Measurements from ENCODE around the gene OR2Y1.
A peak's percentile ranks its signal among the peaks of the same experiment; 100 is the strongest.
"Not testable (repeated sequence)": the region's sequence is repeated elsewhere in the genome, so short reads cannot be mapped to it uniquely, and the experiment has no call there.

The OR2Y1 gene

DNA sequence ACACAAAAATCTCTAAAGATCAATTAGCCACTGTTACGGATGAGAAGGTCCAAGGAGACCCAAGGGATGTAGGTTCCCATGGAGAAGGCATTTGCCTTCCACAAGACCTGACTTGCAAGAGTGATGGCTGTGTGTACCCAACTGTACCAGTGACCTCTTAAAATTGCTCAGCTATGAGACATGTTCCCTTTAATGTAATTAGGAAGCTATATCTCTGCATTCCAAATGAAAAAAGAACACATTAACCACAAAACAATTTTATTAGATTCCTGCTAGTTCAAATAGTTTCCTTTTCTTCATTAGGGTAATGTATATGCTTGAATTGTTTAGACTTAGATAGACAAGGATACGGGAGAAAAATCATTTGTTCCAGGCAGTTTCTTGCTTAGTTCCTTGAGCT lies 3.3 kb downstream of the OR2Y1 start:
- DNase-seq, result no peak

DNA sequence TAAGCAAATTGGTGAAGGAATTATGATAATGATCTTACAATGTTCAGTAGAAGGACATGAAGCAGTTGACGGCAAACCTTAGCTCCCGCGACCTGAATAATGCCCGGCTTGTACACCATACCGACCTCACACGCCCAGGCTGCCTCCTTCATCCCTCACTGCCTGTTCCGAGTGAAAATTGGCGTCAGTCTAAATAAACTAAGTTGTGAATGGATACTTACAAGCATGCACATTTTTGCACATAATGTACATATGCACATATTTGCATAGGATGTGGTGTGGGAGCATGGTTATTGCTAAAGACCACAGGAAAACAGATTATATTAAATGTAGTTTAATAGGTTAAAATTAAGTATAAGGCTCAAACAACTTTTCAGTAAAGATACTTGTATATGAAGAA lies 14.9 kb downstream of the OR2Y1 start:
- DNase-seq, result no peak

DNA sequence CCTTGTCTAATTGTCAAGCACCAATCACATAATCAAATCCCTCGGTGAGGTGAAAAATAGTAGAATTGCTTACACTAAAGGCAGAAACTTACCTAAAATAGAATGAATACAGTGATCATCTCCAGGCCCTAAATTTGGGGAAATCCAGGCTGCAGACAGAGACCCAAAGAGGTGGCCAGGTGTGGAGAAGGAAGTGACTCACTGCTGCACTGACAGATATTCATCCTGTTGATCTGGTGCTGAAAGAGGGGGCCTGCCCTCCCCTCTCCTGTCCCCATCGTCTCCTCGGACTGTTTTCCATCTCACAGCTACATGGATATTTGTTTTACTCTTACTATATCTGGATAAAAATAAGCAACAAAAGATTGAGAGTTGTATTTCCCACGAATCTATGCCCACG lies 15.9 kb downstream of the OR2Y1 start:
- no peak for DNase-seq

DNA sequence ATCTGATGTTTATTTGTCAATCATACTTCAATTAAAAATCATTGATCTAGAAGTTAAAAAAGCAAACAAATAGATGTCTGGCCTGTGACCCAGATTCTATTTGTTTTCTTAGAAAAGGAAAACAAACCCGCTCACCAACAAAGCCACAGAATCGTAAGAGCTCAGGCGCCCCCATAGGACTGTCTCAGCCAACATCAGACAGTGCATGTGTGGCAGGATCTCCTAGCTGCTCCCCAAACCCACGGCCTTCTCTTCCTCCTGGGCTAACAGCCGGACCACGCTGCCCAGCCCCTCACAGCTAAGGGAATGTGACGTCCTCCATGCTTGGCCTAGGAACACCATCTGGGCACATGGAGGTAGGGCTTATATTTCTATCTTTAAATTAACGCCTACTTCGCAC lies 19.4 kb downstream of the OR2Y1 start:
- DNase-seq, result no peak

DNA sequence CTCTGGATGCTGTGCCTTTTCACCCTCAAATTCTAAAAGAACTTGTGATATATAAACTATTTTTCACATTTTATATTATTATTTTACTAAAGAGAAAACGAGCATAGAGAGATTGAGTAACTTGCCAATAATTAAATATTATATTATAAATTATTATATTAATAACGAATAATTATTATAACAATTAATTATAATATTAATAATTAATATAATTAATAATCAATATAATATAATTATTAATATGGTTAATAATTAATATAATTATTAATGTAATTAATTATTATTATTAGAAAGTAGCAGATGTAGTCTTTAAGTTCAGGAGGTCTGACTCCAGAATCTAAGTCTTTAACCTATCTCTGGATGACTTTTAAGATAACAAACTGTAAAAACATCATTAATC lies 20.1 kb downstream of the OR2Y1 start:
- no peak for DNase-seq

DNA sequence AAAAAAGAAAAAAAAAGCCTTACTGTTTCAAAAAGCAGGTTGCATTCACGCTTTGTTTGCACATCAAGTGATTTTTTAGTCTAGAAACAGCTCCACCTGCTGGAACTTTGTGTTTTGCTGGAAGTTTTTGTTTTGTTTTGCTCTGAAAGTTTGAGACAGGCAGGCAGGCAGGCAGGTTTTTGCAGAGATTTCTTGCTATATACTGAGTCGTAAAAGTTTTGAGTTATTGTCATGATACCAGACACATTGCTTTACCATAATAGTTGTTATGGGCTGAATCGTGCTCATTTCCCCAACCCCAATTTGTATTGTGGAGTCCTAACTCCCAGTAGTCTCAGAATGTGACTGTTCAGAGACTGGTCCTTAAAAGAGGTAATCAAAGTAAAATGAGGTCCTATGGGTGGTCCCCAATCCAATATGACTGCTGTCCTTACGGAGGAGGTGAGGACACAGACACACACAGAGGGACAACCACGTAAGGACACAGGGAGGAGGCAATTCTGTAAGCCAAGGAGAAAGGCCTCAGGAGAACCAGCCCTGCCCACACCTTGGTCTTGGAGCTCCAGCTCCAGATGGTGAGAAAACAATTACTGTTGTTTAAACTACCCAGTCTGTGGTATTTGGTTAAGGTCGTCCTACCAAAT lies 20.9 kb downstream of the OR2Y1 start:
- DNase-seq, result peak; percentile 14

DNA sequence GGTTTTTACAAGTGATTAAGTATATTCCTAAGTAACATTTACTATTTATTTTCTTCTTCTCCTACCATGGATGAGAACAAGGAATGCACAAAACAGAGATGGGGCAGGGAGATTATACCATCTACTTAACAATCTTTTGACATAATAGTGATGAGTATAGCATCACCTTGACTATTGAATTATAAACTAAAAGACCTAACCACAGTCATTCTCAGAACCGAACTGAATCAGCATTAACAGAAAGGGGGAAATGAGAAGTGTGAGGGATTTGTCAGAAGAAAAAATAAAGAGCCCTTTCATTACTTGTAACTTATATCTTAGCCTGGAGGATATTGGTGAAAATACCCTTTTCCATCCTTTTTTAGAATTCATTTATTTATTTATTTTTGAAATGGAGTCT lies 21.9 kb downstream of the OR2Y1 start:
- no peak for DNase-seq

DNA sequence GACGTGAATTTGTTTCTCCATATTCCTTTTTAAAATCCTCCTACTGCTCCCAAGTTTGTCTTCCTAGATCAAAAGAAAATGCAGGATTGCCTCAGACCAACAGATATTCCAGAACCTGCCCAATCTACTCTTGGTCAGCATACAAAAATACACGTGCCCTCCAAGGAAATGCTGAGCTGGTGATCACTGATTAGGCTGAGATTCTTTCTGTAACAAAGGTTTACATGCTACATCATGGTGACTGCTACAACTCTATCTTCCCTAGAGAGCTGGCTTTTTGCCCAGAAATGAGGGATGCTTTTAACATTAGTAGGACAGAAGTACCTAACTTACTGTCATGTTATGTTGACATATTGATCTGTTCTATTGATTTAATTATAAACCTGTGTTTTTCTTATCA lies 35.5 kb downstream of the OR2Y1 start:
- DNase-seq, result no peak

DNA sequence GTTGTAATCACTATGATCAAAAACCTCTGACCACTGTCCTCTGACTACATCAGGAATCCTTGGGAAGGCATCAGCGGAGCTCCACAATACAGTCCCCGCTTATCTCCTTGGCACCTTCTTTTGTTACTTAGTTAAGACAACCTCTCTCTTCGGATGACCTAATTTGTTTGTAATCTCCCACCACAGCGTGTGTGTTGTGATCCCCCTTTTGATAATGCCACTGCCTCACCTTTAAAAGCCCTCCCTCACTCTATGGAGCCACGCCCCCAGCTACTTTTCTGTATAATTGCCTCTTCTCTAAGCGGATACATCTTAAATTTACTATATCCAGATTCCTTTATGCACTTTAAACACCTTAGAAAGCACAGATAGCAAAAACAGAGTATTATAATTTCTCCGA lies 35.9 kb downstream of the OR2Y1 start:
- DNase-seq, result no peak

DNA sequence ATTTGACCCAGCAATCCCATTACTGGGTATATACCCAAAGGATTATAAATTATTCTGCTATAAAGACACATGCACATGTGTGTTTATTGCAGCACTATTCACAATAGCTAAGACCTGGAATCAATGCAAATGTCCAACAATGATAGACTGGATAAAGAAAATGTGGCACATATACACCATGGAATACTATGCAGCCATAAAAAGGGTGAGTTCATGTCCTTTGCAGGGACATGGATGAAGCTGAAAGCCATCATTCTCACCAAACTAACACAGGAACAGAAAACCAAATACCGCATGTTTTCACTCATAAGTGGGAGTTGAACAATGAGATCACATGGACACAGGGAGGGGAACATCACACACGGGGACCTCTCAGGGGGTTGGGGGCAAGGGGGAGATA lies 36.5 kb downstream of the OR2Y1 start:
- DNase-seq, result not testable (repeated sequence)

DNA sequence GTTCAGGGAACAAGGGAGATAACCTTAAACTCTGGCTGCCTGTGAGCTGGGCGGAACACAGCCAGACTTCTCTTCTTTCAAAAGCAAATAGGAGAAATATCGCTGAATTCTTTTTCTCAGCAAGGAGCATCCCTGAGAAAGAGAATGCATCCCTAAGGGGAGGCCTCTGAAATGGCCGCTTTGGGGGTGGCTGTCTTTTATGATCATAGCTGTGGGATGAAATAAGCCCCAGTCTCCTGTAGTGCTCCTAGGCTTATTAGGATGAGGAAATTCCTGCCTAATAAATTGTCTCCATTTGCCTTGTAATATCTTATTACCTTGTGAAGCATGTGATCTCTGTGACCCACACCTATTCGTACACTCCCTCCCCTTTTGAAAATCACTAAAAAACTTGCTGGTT lies 39.4 kb downstream of the OR2Y1 start:
- DNase-seq, result not testable (repeated sequence)

DNA sequence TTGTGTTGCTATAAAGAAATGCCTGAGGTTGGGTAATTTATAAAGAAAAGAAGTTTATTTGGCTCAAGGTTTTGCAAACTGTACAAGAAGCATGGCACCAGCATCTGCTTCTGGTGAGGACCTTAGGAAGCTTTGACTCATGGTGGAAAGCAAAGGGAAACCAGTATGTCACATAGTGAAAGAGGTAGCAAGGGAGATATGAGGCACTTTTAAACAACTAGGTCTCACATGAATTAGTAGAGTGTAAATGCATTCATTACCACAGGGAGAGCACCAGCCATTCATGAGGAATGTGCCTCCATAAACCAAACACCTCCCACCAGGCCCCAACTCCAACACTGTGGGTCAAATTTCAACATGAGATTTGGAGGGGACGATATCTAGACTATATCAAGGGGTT lies 40.8 kb downstream of the OR2Y1 start:
- no peak for DNase-seq

DNA sequence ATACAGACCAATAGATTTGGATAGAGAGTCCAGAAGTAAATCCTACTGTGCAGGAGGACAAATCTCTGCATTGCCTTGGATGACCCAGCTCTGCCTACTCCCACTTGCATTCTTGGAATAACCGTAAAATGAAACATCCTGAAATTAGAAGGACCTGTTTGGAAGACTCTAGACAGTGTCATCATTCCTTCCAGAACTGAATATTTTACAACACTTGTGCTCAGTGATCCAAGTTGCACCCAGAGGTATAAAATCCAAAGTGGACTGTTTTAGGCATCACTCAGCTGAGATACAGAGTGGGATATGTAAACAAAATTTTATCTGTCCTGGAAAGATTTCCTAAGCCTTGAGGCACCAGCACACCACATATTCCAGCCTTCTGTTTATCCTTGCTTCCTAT lies 43.7 kb downstream of the OR2Y1 start:
- DNase-seq, result no peak

DNA sequence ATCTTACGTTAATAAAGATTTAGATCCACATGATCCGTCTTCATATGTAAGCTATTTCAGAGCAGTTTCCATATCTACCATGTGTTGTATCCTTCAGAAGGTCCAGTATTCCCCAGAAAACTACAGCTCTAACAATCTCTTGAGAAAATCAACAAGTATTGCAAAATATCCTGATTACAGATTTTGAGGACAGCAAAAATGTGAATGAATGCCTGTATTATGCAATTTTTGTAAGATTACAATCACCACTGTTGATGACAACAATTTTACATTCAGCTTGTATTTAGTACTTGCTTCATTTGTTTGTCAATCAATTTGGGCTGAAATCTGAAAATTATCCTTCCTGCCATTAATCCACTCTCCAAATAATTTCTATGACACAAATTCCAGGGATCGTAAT lies 47.4 kb downstream of the OR2Y1 start:
- no peak for DNase-seq

DNA sequence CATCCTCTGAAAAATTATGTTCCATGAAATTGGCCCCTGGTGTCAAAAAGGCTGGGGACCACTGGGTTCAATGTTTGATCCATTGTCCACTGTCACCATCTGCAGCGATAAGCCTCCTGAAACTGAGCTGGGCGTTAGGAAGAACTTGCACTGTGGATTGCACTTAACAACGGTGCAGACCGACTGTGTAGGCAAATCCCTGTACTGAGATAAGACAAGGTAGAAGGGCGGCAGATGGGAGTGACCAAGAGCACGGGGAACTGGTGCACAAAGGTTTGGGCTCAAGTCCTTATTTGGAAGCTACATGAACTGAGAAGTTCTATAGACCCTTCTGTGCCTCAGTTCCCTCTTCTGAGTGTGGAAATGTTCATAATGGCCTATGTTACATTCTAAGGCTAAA lies 48.8 kb downstream of the OR2Y1 start:
- DNase-seq, result no peak

DNA sequence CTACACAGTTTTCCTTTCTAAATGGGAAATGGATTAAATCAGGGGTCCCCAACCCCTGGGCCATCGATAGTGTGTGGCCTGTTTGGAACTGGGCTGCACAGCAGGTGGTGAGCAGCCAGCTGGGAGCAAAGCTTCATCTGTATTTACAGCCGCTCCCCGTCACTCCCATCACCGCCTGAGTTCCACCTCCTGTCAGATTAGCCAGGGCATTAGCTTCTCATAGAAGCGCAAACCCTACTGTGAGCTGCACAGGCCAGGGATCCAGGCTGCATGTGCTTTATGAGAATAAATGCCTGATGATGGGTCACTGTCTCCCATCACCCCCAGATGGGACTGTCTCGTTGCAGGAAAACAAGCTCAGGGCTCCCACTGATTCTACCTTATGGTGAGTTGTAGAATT lies 49.3 kb downstream of the OR2Y1 start:
- DNase-seq, result no peak

DNA sequence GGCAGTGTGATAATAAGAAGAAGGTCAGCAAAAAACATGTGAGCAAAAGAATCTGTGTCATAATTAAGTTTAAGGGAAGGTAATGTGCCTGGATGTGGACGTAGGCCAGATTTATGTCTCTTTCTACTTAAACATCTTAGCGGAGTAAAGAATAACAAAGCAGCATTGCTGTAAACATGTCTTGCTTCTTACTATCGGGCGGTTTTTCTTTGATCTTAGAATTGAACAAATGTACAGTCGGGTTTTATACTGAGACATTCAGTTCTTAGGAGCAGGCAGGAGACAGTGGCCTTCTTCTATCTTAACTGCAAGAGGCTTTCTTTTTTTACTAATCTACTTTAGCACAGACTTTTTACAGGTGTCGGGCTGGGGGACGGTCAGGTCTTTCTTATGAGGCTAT lies 50.1 kb downstream of the OR2Y1 start:
- no peak for DNase-seq
